IPS-20b (cell line): ENCODE data around the gene ATP8A2.

Experiments
- H3K27ac ChIP-seq: one replicate; pipeline ENCODE4 v1.5.1; 2013; ENCODE audit warnings: low read length
- H3K27me3 ChIP-seq: 2 replicates; pipeline ENCODE4 v1.6.1; 2013; ENCODE audit warnings: mild to moderate bottlenecking, low read length, inconsistent platforms; ENCODE audit not compliant: insufficient read depth
- H3K36me3 ChIP-seq: 2 replicates; pipeline ENCODE4 v1.6.1; 2013; ENCODE audit warnings: low read depth, mild to moderate bottlenecking, inconsistent platforms, low read length, moderate library complexity; ENCODE audit not compliant: insufficient read depth
- H3K4me1 ChIP-seq: 2 replicates; pipeline ENCODE4 v1.6.1; 2013; ENCODE audit warnings: mild to moderate bottlenecking, control low read depth, inconsistent platforms, low read length, moderate library complexity; ENCODE audit not compliant: insufficient read depth
- H3K4me3 ChIP-seq: 2 replicates; pipeline ENCODE4 v1.5.1; 2013; ENCODE audit warnings: mild to moderate bottlenecking, low read length, inconsistent platforms
- H3K9ac ChIP-seq: 2 replicates; pipeline ENCODE4 v1.6.1; 2013; ENCODE audit warnings: low read depth, mild to moderate bottlenecking, inconsistent platforms, low read length, moderate library complexity
- H3K9me3 ChIP-seq: 2 replicates; pipeline ENCODE4 v1.6.1; 2013; ENCODE audit warnings: mild to moderate bottlenecking, low read depth, low read length, inconsistent platforms; ENCODE audit not compliant: insufficient read depth

ATP8A2 gene

DNA sequence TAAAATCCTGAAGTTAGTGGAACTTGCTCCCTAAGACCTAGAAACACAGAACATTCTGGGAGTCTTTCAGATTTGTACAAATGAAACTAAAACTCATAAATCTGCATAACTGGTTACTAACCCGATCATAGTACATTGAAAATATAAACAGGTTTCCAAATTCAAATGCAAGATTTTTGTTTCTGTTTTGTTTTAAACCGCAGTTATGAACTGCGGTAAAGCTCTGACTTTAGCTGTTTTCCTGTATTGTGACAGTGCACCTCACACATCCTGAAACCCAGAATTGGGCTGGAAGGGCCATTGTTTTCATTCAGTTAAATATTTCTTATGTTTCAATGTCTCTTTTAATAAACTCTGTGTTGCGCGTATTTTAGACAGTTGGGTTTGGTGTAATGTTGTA lies 475.4 kb downstream of the ATP8A2 start:
- H3K9ac ChIP-seq = no peak overlapping the region
- H3K36me3 ChIP-seq = no peaks in the 10 kb centered on the region
- no peak overlapping the region for H3K27ac ChIP-seq
- H3K9me3 ChIP-seq = no peaks in the 10 kb centered on the region
- no peaks in the 10 kb centered on the region for H3K27me3 ChIP-seq
- H3K4me1 ChIP-seq = peaks cover 21% of the 10 kb centered on the region; the same call in 1 of the 2 replicates
- no peak overlapping the region for H3K4me3 ChIP-seq

DNA sequence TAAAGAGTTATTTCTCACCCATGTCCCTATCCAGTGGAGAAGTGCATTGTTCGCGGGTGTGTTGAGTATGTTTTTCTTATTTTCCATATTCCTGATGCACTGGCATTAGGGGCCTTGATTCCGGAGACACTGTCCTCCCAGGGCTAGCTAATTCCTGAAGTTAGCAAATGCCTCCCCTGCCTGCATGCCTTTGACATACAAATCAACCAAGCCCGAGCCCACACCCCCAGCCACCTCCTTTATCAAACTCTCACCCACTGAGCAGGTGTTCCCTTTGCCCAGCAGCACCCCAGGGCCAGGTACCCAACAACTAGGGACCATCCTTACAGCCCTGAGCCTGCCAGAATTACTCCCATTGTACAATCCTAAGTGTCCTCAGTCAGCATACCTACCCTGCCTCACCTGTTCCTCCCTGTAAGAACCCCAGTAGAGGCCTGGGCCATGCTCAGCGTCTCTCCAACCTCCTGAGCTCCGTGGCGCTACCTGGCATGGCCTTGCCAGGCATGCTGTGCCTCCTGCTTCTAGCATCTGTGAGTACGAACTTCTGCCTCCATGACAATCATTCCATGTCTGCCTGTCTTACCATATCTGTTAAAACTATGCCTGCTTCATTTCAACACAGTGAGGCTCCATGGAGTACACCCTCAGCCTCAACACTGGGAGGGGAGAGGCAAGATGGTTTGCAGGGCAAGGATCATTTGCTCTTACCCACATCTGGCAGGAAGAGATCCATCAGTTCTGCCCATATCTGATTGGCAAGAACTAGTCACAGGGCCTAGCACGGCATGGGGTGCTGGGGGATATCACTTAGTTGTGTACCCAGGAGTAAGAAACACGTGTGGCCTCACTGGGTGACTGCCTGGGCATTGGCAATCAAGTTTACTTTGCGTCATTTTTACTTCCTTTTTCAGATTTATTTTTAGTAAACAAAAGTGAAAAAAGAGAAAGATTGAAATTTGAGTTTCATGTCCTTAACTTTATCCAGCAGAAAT lies 476.2 kb downstream of the ATP8A2 start:
- Histone ChIP-seq H3K36me3 (no peaks in the 10 kb centered on the region), H3K27me3 (no peaks in the 10 kb centered on the region), H3K9ac (no peak overlapping the region), H3K9me3 (no peaks in the 10 kb centered on the region), H3K4me3 (no peak overlapping the region), H3K27ac (no peak overlapping the region), H3K4me1 (peaks cover 21% of the 10 kb centered on the region; the same call in 1 of the 2 replicates)

DNA sequence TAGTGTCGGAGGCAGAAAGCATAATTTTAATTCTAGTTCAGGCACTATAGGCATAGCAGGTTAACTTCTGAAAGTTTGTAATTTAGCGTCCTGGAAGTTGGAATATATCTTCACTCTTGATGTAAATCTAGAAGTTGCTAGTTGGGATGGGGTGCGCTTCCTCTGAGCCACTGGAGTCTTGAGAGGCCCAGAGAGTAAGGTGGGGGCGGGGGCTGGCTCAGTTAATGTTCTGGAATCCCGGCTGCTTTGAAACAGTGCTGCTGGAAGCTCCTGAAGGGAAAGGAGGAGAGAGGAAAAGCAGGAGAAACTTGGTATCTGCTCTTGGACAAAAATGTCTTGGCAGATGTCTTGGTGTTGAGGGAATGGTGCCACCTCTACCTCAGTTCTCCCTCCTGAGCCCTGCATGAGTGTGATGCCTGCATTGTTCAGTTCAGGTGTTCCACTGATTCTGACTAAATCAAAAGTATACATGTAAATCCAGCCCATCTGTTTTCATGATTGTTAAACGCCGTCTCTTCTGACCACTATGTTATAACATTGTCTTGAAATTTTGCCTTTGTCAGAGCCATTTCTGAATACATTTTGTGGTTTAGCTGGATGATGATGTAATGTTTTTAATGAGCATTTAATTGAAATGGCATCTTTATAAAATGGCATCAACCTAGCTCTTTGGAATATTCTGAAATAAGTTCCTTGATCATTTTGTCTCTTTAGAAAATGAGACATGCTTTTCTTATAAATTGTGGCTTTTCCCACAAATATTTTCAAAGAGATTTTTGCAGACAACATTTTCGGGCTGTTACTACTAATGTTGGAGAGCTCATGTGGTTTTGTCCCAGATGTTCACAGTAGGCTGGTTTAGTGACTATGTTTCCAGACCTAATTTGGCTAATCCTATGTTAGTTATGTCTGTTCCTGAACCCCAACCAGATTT lies 477.3 kb downstream of the ATP8A2 start:
- Histone ChIP-seq H3K9ac (no peak overlapping the region), H3K9me3 (no peaks in the 10 kb centered on the region), H3K4me1 (peaks cover 21% of the 10 kb centered on the region; the same call in 1 of the 2 replicates), H3K36me3 (no peaks in the 10 kb centered on the region), H3K27ac (no peak overlapping the region), H3K27me3 (no peaks in the 10 kb centered on the region), H3K4me3 (no peak overlapping the region)

DNA sequence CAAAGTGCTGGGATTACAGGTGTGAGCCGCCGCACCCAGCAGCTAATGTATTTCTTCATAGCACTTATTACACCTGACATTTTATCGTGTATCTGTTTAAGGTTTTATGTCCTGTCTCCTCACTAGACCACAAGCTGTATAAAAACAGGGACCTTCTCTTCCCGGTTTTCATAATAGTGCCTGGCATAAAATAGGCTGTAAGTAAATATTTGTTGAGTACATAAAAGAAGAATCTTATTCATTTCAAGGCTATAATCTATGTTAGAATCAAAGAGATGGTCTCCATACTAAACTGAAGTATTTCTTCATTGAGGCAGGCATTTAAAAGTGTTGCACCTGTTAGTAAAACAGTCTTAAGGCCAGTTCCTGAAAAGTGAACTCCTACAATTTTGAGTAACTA lies 486.1 kb downstream of the ATP8A2 start:
- H3K9ac ChIP-seq = no peak overlapping the region
- H3K9me3 ChIP-seq = no peaks in the 10 kb centered on the region
- H3K27me3 ChIP-seq = no peaks in the 10 kb centered on the region
- no peak overlapping the region for H3K27ac ChIP-seq
- H3K36me3 ChIP-seq = no peaks in the 10 kb centered on the region
- H3K4me3 ChIP-seq = no peak overlapping the region
- no peaks in the 10 kb centered on the region for H3K4me1 ChIP-seq

DNA sequence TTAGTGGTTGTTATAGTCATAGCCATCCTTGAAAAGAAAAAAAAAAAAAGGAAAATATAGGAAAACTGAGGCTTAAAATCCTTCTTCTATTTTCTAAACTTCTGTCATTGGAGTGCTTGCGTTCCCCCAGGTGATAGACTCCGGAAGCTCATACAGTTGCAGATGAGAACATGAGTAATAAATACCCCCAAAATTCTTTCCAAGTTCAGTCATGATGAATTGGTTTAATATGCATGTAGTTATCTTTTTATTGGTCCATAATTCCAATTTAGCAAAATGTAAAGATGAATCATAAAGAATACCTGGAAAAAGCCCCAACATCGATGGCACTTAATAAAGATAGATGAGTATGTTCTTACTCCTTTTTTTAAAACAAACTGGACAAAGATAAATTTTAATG lies 487.8 kb downstream of the ATP8A2 start:
- Histone ChIP-seq H3K9ac (no peak overlapping the region), H3K27me3 (no peaks in the 10 kb centered on the region), H3K4me3 (no peak overlapping the region), H3K9me3 (no peaks in the 10 kb centered on the region), H3K4me1 (no peaks in the 10 kb centered on the region), H3K36me3 (no peaks in the 10 kb centered on the region), H3K27ac (no peak overlapping the region)

DNA sequence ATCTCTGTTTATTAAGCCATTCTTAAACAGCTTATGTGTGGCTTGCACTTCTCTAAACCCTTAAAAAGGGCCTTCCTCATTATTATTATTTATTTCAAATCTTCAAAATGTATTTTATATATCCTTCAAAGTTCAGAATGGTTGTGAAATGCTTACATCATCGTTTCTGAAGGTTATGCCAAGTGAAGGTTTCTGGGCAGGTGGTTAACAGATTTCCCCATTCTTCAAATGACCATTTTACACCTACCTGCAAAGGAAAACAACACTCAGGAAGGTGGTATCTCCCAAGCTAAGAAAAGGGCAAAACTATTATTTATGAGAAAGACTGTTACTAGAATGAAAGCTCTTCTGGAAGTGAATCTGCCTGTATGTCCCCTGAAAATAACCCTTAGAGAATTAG lies 488.5 kb downstream of the ATP8A2 start:
- no peak overlapping the region for H3K4me3 ChIP-seq
- no peaks in the 10 kb centered on the region for H3K27me3 ChIP-seq
- no peaks in the 10 kb centered on the region for H3K4me1 ChIP-seq
- H3K36me3 ChIP-seq = no peaks in the 10 kb centered on the region
- no peak overlapping the region for H3K9ac ChIP-seq
- H3K9me3 ChIP-seq = no peaks in the 10 kb centered on the region
- no peak overlapping the region for H3K27ac ChIP-seq

DNA sequence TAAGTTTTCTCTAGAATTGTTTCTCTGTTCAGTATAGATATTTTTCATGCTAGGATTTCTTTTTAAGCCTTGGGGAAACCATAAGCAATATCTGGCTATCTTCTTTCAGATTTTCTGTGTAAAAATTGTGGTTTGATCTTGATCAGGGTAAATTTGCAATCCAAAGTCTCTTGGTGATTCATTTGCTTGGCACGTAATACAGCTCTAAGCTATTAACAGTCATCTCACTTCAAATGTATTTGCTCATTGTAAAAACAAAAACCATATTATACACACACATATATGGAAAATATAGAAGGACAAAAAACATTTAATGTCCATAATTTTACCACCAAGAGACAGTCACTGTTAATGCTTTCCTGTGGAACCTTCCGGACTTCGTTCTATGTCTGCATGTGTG lies 489.1 kb downstream of the ATP8A2 start:
- H3K4me1 ChIP-seq = no peaks in the 10 kb centered on the region
- no peaks in the 10 kb centered on the region for H3K27me3 ChIP-seq
- H3K9ac ChIP-seq = no peak overlapping the region
- H3K4me3 ChIP-seq = no peak overlapping the region
- no peaks in the 10 kb centered on the region for H3K9me3 ChIP-seq
- H3K36me3 ChIP-seq = no peaks in the 10 kb centered on the region
- H3K27ac ChIP-seq = no peak overlapping the region

DNA sequence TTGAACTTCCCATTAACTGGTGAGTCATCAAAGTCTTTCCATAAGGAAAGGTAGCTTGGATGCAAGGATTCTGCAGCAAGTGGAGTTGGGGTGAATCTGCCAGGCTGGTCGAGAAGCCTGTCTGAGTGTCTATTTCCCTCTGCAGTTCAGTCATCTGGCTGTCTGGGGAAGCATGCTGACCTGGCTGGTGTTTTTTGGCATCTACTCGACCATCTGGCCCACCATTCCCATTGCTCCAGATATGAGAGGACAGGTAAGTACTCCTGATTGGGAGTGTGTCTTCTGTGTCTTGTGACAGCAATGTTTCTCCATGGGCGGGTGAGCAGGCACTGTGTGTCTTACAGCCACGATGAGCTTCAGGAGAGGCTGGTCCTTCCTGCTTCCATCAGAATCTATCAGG lies 490.4 kb downstream of the ATP8A2 start:
- H3K4me1 ChIP-seq = no peaks in the 10 kb centered on the region
- H3K27me3 ChIP-seq = no peaks in the 10 kb centered on the region
- no peak overlapping the region for H3K4me3 ChIP-seq
- H3K27ac ChIP-seq = no peak overlapping the region
- no peaks in the 10 kb centered on the region for H3K36me3 ChIP-seq
- H3K9me3 ChIP-seq = no peaks in the 10 kb centered on the region
- no peak overlapping the region for H3K9ac ChIP-seq

DNA sequence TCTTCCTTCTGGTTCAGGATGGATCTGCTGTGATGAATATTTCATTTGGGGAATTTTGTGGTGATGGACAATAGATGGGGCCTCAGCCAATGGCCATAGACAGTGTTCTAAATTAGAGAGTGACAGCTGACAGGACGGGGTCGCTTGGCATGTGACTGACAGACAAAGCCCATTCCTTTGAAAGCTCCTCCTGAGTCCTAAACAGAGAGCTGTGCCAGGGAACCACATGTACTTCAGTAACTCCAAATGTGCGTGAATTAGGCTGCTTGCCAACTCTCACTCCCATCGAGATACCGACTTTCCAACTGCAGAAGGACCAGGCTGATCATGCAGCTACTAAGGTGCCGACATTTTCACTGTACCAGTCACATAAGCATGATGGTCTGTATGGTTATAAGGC lies 492.3 kb downstream of the ATP8A2 start:
- Histone ChIP-seq H3K9me3 (no peaks in the 10 kb centered on the region), H3K4me1 (no peaks in the 10 kb centered on the region; the same call in 1 of the 2 replicates), H3K4me3 (no peak overlapping the region), H3K36me3 (no peaks in the 10 kb centered on the region), H3K9ac (no peak overlapping the region), H3K27ac (no peak overlapping the region), H3K27me3 (no peaks in the 10 kb centered on the region)

DNA sequence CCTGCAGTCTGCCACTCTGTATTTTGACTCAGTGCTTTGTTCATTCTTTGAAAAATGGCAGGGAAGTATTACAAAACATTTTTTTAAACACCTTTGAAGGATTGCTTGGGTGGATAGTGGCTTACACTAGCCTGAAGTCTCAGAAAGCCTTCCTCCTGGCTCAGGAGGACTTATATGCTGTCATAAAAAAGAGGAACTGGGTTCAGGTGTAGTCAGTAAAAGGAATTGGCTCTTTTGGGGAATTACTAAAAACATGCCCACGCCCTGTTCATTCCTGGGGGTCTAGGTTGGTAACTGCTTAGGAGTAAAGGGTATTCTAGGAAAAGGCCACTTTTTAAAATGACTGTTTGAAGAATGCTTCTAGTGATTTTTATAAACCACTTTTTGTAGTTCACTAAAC lies 493.2 kb downstream of the ATP8A2 start:
- Histone ChIP-seq H3K4me1 (no peaks in the 10 kb centered on the region; the same call in 1 of the 2 replicates), H3K9ac (no peak overlapping the region), H3K4me3 (no peak overlapping the region), H3K9me3 (no peaks in the 10 kb centered on the region), H3K27me3 (no peaks in the 10 kb centered on the region), H3K36me3 (no peaks in the 10 kb centered on the region), H3K27ac (no peak overlapping the region)

DNA sequence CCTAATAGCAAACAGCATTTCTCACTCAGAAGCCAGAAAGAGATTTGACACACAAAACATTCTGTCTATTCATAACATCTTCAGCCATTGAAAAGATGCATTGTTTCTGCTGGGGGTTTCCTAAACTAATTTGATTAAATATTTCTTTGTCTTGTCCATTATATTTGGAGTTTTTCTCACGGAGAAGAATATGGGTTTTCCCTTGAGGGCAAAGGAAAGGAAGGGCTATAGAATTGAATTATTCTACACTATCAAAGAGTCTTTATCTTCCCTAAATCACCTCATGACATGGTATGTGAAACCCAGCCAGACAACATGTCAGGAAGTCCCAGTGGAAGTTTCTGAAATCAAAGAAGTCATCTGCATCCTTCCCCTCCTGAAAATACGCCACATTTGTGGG lies 493.6 kb downstream of the ATP8A2 start:
- H3K36me3 ChIP-seq = no peaks in the 10 kb centered on the region
- peaks cover under 1% of the 10 kb centered on the region; the same call in 1 of the 2 replicates for H3K4me1 ChIP-seq
- no peak overlapping the region for H3K27ac ChIP-seq
- H3K9ac ChIP-seq = no peak overlapping the region
- H3K9me3 ChIP-seq = no peaks in the 10 kb centered on the region
- no peak overlapping the region for H3K4me3 ChIP-seq
- no peaks in the 10 kb centered on the region for H3K27me3 ChIP-seq
